HL-60 (cell line): ENCODE measurements around the gene CGGBP1.

Experiments used
- CTCF ChIP-seq: IDR thresholded peaks from one replicate; pipeline ENCODE4 v1.5.1; 2011; ENCODE audit warnings: low read length, control low read depth, inconsistent platforms; ENCODE audit not compliant: insufficient read depth
- GABPA ChIP-seq: IDR thresholded peaks from 2 replicates; pipeline ENCODE4 v1.6.1; 2012; ENCODE audit warnings: low read depth
- POLR2AphosphoS5 ChIP-seq: IDR thresholded peaks from 2 replicates; pipeline ENCODE4 v1.6.1; 2012; ENCODE audit warnings: low read depth
- REST ChIP-seq: IDR thresholded peaks from 2 replicates; pipeline ENCODE4 v1.6.1; 2012; ENCODE audit warnings: low read depth; ENCODE audit not compliant: insufficient replicate concordance

GRCh38 chr3:88002448-88002847, 56.4 kb downstream of the CGGBP1 start:
- TF ChIP-seq CTCF (no peak), REST (no peak), GABPA (no peak), POLR2AphosphoS5 (no peak)
